ENCODE measurements around the gene PKP1. TPM values are rescaled to one million over a fixed set of nuclear protein-coding genes. Genes with fewer than 3 reads are reported as not detected.

Gene PKP1
- total and polyA plus RNA-seq, 2 donors (not counting 3 experiments of a cell fraction or from before 2014, with no cell fraction given), result 0.01 TPM; not detected in 1

- peak; percentile 32 for DNase-seq (ENCODE audit: low read depth, low spot score)
- H2AFZ ChIP-seq (ENCODE audit: low read depth, low read length), result no peak overlapping the region
- H3K9me3 ChIP-seq (replicated peaks; ENCODE audit: control insufficient read depth, insufficient read depth, low read length), result no peaks in the 10 kb centered on the region
- H3K4me2 ChIP-seq (ENCODE audit: insufficient read depth, low read length), result no peak overlapping the region
- H3K9ac ChIP-seq (replicated peaks; ENCODE audit: extremely low read depth, insufficient read depth, low read length), result no peak overlapping the region
- H3K27ac ChIP-seq (ENCODE audit: insufficient read depth, low read depth, low read length), result no peak overlapping the region
- dilution Hi-C loops (cut with MboI; ENCODE audit: extremely low pct_ligation_motif_present, low sequenced_read_pairs) (no loop called here), intact Hi-C loops (cut with micrococcal nuclease) (loop anchor here (1.0 kb wide), 1 partner anchor 92 kb away; no protein-coding TSS in a partner anchor)
- POLR2A ChIA-PET, result no interaction called here
- TF ChIP-seq CTCF (IDR thresholded peaks at IDR 0.05; ENCODE audit: extremely low read depth in 1 of 2, insufficient read depth in 1 of 2, low read depth in 1 of 2, low read length in 2 of 2) (peak; percentile 54 to 56), EZH2 (IDR thresholded peaks at IDR 0.05; ENCODE audit: borderline replicate concordance, low read depth, low read length, severe bottlenecking) (no peak)
- no peaks in the 10 kb centered on the region for H3K4me1 ChIP-seq (ENCODE audit: control insufficient read depth, extremely low read depth, insufficient read depth, low read length)
- no TSS peak for BruUV-seq (replicated peaks)
- H3K9me1 ChIP-seq (replicated peaks; ENCODE audit: control insufficient read depth, extremely low read depth, insufficient read depth, low read length), result no peaks in the 10 kb centered on the region
- FAIRE-seq, result peak; percentile 92
- CTCF ChIA-PET, result interaction anchor here (0.9 to 4.0 kb wide), 20 partner anchors 9 to 374 kb away, joined by 3 to 34 read pairs (median 5); no protein-coding TSS in a partner anchor
- H3K4me3 ChIP-seq (replicated peaks in 1 of 3; ENCODE audit: insufficient read depth in 1 of 3, low read depth in 1 of 3, low read length in 3 of 3), result no peak overlapping the region
- no peaks in the 10 kb centered on the region for H3K79me2 ChIP-seq (ENCODE audit: control insufficient read depth, insufficient read depth, low read length)
- peaks cover 6% of the 10 kb centered on the region in 2 experiments for H3K27me3 ChIP-seq (ENCODE audit: control insufficient read depth in 2 of 2, insufficient read depth in 2 of 2, low read length in 2 of 2)
- H4K20me1 ChIP-seq (replicated peaks; ENCODE audit: control insufficient read depth, extremely low read depth, insufficient read depth, low read length), result no peaks in the 10 kb centered on the region
- H3K36me3 ChIP-seq (ENCODE audit: control insufficient read depth in 2 of 2, extremely low read depth in 1 of 2, insufficient read depth in 2 of 2, low read length in 2 of 2), result no peaks in the 10 kb centered on the region
Observed at GRCh38 chr1:201346337-201346939, 63.1 kb downstream of the PKP1 start.

DNA sequence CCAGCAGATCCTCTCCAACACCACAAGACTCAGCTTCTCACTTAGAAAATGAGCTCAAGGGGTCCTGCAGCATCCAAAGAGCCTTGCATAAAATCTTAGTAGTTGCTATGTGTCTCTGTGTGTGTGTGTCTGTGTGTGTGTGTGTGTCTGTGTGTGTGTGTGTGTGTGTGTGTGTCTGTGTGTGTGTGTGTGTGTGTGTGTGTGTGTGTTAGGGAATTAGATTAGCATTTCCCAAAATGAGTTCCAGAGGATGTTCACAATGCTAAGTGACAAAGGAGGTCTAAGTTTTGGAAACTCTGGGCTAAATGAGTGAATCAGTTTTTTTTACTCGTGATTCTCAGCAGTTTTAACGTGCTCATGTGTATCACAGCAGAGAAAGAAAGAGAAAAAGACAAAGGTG, 63.7 kb downstream of the PKP1 start:
- Histone ChIP-seq H3K4me1 (ENCODE audit: control insufficient read depth, extremely low read depth, insufficient read depth, low read length) (no peaks in the 10 kb centered on the region), H3K79me2 (ENCODE audit: control insufficient read depth, insufficient read depth, low read length) (no peaks in the 10 kb centered on the region), H3K9ac (replicated peaks; ENCODE audit: extremely low read depth, insufficient read depth, low read length) (no peak overlapping the region), H3K27ac (ENCODE audit: insufficient read depth, low read depth, low read length) (no peak overlapping the region), H2AFZ (ENCODE audit: low read depth, low read length) (no peak overlapping the region), H3K4me2 (ENCODE audit: insufficient read depth, low read length) (no peak overlapping the region), H3K27me3 (ENCODE audit: control insufficient read depth in 2 of 2, insufficient read depth in 2 of 2, low read length in 2 of 2) (peaks cover 5 to 6% of the 10 kb centered on the region in 2 experiments), H3K36me3 (ENCODE audit: control insufficient read depth in 2 of 2, extremely low read depth in 1 of 2, insufficient read depth in 2 of 2, low read length in 2 of 2) (no peaks in the 10 kb centered on the region), H3K4me3 (replicated peaks in 1 of 3; ENCODE audit: insufficient read depth in 1 of 3, low read depth in 1 of 3, low read length in 3 of 3) (no peak overlapping the region), H3K9me3 (replicated peaks; ENCODE audit: control insufficient read depth, insufficient read depth, low read length) (no peaks in the 10 kb centered on the region), H4K20me1 (replicated peaks; ENCODE audit: control insufficient read depth, extremely low read depth, insufficient read depth, low read length) (no peaks in the 10 kb centered on the region), H3K9me1 (replicated peaks; ENCODE audit: control insufficient read depth, extremely low read depth, insufficient read depth, low read length) (no peaks in the 10 kb centered on the region)
- no peak for TF ChIP-seq POLR2A (IDR thresholded peaks at IDR 0.05; ENCODE audit: low read depth, low read length)
- TF ChIP-seq MAX (IDR thresholded peaks at IDR 0.05; ENCODE audit: insufficient read depth, insufficient read length), result no peak
- no TSS peak for BruUV-seq (replicated peaks)
- DNase-seq (ENCODE audit: low read depth, low spot score) (no peak), FAIRE-seq (no peak)
- dilution Hi-C loops (cut with MboI; ENCODE audit: extremely low pct_ligation_motif_present, low sequenced_read_pairs) (no loop called here), intact Hi-C loops (cut with micrococcal nuclease) (loop anchor here (1.0 kb wide), 1 partner anchor 93 kb away; no protein-coding TSS in a partner anchor)
- ChIA-PET POLR2A (no interaction called here), CTCF (interaction anchor here (0.9 to 4.0 kb wide), 18 partner anchors 10 to 375 kb away, joined by 3 to 34 read pairs (median 5); no protein-coding TSS in a partner anchor)
